ENCODE data around the gene UCN. TPM values are rescaled to one million over a fixed set of nuclear protein-coding genes. Genes with fewer than 3 reads are reported as not detected.

Gene UCN
- total RNA-seq, 4 donors from 2014 or later = not detected

DNA sequence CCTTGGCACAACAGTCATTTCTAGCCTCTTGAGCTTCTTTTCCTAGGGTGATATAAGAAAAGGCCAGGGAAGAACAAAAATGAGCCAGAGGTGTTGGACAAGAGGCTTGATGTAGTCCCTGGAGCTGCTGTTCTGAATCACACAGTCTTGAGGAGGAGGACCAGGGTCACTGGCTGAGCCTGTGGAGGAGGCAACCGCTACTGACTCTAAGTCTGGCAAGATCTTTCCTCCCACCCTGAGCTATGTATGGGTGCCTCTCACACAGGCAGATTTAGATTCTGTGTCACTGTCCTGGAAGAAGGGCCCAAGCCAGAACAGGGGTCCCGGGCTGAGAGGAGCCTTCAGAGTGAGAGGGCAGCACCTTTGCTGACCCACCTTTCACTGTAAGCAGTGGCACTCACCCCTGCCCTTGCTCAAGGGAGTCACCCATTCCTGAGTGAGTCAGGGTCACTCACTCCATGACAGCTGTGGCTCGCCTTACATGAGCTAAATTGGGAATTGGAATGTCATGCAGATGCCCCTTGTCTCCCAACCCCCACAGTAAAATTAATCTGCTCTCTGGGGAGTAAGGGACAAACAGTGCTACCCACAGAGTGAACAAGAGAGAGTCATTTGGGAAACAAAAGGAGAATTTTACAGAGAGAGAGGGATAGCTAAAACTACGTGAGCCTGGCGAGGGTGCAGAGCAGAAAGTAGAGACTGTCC is 26.2 kb downstream of the UCN start, which contains the start of gene TRIM54:
Gene TRIM54, plus strand, starts transcription at position 575 of the 705 bp plus-strand sequence. CDS start 303 bp downstream, outside the sequence.
- DNase-seq (peak; percentile 89 to 96), ATAC-seq (peak; percentile 75 to 77)
- no peaks in the 10 kb centered on the region for H3K9me3 ChIP-seq
- TF ChIP-seq, protein P1, sequence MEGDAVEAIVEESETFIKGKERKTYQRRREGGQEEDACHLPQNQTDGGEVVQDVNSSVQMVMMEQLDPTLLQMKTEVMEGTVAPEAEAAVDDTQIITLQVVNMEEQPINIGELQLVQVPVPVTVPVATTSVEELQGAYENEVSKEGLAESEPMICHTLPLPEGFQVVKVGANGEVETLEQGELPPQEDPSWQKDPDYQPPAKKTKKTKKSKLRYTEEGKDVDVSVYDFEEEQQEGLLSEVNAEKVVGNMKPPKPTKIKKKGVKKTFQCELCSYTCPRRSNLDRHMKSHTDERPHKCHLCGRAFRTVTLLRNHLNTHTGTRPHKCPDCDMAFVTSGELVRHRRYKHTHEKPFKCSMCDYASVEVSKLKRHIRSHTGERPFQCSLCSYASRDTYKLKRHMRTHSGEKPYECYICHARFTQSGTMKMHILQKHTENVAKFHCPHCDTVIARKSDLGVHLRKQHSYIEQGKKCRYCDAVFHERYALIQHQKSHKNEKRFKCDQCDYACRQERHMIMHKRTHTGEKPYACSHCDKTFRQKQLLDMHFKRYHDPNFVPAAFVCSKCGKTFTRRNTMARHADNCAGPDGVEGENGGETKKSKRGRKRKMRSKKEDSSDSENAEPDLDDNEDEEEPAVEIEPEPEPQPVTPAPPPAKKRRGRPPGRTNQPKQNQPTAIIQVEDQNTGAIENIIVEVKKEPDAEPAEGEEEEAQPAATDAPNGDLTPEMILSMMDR (IDR thresholded peaks at IDR 0.05 in 4 of 5, conservative IDR thresholded peaks at IDR 0.05 in 1 of 5) = peak in 1 of 5 experiments; percentile 23
- peak; percentile 89 to 94 for TF ChIP-seq POLR2A (IDR thresholded peaks at IDR 0.05)
- intact Hi-C loops (cut with DNase I; ENCODE audit: low total_unique reads) (loop anchor here (2.0 to 5.0 kb wide), 4 partner anchors 39 to 310 kb away; partner anchors contain the start of genes ABHD1, ATRAID, MAPRE3 and SLC5A6), in situ Hi-C loops (cut with MboI; ENCODE audit: low sequenced_read_pairs in 4 of 4) (loop anchor here in 3 of 4 donors (10.0 to 25.0 kb wide), 3 partner anchors 187 to 320 kb away; partner anchors contain the start of gene MAPRE3 (in 2 of the 3))
- H3K36me3 ChIP-seq = peaks cover 0 to 4% of the 10 kb centered on the region in 2 donors
- H3K27ac ChIP-seq = peak within 1 kb of the TSS; percentile 88 to 99 (median 98)
- peaks cover 29 to 30% of the 10 kb centered on the region in 2 donors for H3K4me1 ChIP-seq
- H3K27me3 ChIP-seq = no peaks in the 10 kb centered on the region
- H3K4me3 ChIP-seq = peak within 1 kb of the TSS; percentile 59 to 84 (median 75)

DNA sequence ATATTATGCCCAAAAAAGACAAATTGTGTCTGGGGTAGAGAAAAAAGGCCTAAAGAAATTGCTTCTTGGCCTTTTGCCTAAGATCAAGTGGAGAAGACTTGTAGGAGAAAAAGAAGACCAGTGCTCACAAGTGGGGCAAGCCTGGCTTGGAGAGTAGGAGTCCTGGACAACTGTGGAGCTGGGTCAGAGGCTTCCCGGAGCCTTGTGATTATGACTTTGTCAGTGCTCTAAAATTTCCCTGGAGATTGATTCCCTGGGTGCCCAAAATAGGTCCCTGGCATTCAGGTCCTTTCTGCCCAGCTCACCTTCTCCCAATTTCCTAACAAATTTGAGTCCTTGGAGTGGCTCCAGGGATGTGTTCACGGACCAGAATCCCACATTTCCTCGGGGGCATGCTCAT is 26.8 kb downstream of the UCN start:
- intact Hi-C loops (cut with DNase I; ENCODE audit: low total_unique reads) = loop anchor here (5.0 kb wide), 3 partner anchors 69 to 309 kb away; partner anchors contain the start of genes ABHD1, ATRAID, MAPRE3 and SLC5A6
- Histone ChIP-seq H3K36me3 (no peaks in the 10 kb centered on the region), H3K4me3 (peak overlapping the region; percentile 21 to 84 (median 49)), H3K27ac (peak overlapping the region; percentile 88 to 99 (median 98)), H3K27me3 (no peaks in the 10 kb centered on the region), H3K9me3 (no peaks in the 10 kb centered on the region), H3K4me1 (peaks cover 24 to 26% of the 10 kb centered on the region in 2 donors)
- peak in 1 of 2 donors; percentile 49 for TF ChIP-seq POLR2A (IDR thresholded peaks at IDR 0.05)
- TF ChIP-seq, protein P1 (IDR thresholded peaks at IDR 0.05 in 4 of 5, conservative IDR thresholded peaks at IDR 0.05 in 1 of 5) = no peak
- peak; percentile 66 to 72 for ATAC-seq
- in situ Hi-C loops (cut with MboI; ENCODE audit: low sequenced_read_pairs in 4 of 4) = loop anchor here in 3 of 4 donors (10.0 to 25.0 kb wide), 3 partner anchors 187 to 319 kb away; partner anchors contain the start of gene MAPRE3 (in 2 of the 3)
- DNase-seq = peak; percentile 84 to 92

DNA sequence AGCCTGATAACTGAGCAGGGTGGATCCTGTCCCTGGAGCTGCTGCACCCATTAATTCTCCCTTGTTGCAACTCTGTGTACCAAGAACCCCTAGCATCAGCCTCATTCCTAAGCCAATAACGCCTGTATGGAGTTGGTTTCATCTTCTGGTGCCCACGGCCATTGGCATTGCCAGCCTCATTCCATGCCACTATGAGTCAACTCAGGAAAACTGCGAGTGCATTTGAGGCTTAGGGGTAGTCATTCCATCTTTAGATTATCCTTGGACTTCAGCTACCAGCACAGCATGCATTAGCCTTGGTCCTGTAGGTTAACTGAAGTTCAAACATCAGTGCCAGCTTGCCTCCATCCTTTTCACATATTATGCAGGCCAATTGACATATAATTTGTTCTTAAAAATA is 27.4 kb downstream of the UCN start:
- Histone ChIP-seq H3K4me1 (peaks cover 18 to 21% of the 10 kb centered on the region in 2 donors), H3K27me3 (no peaks in the 10 kb centered on the region), H3K27ac (peak overlapping the region; percentile 88 to 99 (median 98)), H3K4me3 (peak overlapping the region in 3 of 4 donors; percentile 21 to 72 (median 26)), H3K36me3 (no peaks in the 10 kb centered on the region), H3K9me3 (no peaks in the 10 kb centered on the region)
- in situ Hi-C loops (cut with MboI; ENCODE audit: low sequenced_read_pairs in 4 of 4) (loop anchor here in 3 of 4 donors (10.0 to 25.0 kb wide), 3 partner anchors 186 to 319 kb away; partner anchors contain the start of gene MAPRE3 (in 2 of the 3)), intact Hi-C loops (cut with DNase I; ENCODE audit: low total_unique reads) (loop anchor here (1.0 to 5.0 kb wide), 6 partner anchors 16 to 309 kb away; partner anchors contain the start of genes ABHD1, ATRAID, MAPRE3 and SLC5A6)
- TF ChIP-seq POLR2A (IDR thresholded peaks at IDR 0.05) = no peak
- TF ChIP-seq, protein P1 (IDR thresholded peaks at IDR 0.05 in 4 of 5, conservative IDR thresholded peaks at IDR 0.05 in 1 of 5) = no peak
- ATAC-seq (peak; percentile 9 to 10), DNase-seq (peak in 1 of 2 donors; percentile 48)

DNA sequence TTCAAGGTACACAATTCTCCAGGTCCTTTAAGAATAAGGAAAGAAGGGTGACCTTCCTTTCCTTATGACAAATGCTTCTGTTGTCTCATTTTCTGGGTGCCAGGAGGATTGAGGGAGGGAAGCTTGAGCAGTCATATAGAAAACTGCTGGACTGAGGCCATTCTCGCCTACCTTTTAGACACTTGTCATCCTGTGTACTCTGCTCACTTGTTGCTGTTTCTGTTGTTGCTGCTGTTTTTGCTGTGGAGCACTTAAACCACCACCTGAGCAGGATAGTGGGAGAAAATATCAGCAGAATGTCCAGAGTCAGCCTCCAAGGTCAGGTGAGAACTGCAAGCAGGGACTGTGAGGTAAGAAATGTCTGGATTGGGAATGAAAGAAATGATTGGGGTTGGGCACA is 30.2 kb downstream of the UCN start:
- Histone ChIP-seq H3K9me3 (no peaks in the 10 kb centered on the region), H3K27ac (no peak overlapping the region), H3K27me3 (no peaks in the 10 kb centered on the region), H3K4me3 (no peak overlapping the region), H3K4me1 (peaks cover 18 to 21% of the 10 kb centered on the region in 2 donors), H3K36me3 (no peaks in the 10 kb centered on the region)
- ATAC-seq = no peak
- in situ Hi-C loops (cut with MboI; ENCODE audit: low sequenced_read_pairs in 4 of 4) = loop anchor here in 2 of 4 donors (10.0 to 25.0 kb wide), 2 partner anchors 173 to 316 kb away; partner anchors contain the start of gene MAPRE3 (in 2 of the 2)
- DNase-seq = no peak
- TF ChIP-seq POLR2A (IDR thresholded peaks at IDR 0.05) = no peak
- TF ChIP-seq, protein P1 (IDR thresholded peaks at IDR 0.05 in 4 of 5, conservative IDR thresholded peaks at IDR 0.05 in 1 of 5) = no peak
- intact Hi-C loops (cut with DNase I; ENCODE audit: low total_unique reads) = loop anchor here (5.0 kb wide), 1 partner anchor 316 kb away; no protein-coding TSS in a partner anchor

Data from gastrocnemius medialis (tissue), 4 donors.